ENCODE data around the gene CHM. TPM values are rescaled to one million over a fixed set of nuclear protein-coding genes. Genes with fewer than 3 reads are reported as not detected.
"Not testable (repeated sequence)": the region's sequence is repeated elsewhere in the genome, so short reads cannot be mapped to it uniquely, and the experiment has no call there.

The CHM gene
- total RNA-seq, 1 donor from 2014 or later: 33.8 TPM

DNA sequence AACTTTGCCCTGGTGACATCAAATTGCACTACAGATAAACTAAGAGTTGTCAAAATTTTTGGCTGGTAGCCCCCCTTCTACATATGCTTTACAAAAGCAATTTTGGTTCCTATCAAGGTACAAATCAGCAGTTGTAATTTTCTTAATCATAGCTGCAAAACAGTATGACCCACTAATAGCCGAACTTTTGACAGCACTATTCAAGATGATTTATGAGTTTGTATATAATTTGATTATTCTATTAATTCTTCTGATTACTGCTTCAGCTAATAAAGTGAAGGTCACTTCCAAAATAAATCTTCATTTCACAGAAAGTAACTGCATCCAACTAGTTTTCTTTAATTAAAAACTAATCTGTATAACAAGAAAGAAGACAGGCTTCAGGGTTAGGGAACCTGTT, 119.6 kb downstream of the CHM start:
- H3K27ac Mint-ChIP-seq (ENCODE audit: unreplicated experiment): no peak overlapping the region
- H3K9me3 Mint-ChIP-seq: no peaks in the 10 kb centered on the region
- H3K4me1 Mint-ChIP-seq: peaks cover 4% of the 10 kb centered on the region
- H3K4me3 Mint-ChIP-seq: no peak overlapping the region
- H3K36me3 Mint-ChIP-seq (ENCODE audit: low read depth): peaks cover 10% of the 10 kb centered on the region
- no peak for DNase-seq (ENCODE audit: low read depth, low spot score)
- H3K27me3 Mint-ChIP-seq (ENCODE audit: low read depth): no peaks in the 10 kb centered on the region
- TF ChIP-seq, protein P1, sequence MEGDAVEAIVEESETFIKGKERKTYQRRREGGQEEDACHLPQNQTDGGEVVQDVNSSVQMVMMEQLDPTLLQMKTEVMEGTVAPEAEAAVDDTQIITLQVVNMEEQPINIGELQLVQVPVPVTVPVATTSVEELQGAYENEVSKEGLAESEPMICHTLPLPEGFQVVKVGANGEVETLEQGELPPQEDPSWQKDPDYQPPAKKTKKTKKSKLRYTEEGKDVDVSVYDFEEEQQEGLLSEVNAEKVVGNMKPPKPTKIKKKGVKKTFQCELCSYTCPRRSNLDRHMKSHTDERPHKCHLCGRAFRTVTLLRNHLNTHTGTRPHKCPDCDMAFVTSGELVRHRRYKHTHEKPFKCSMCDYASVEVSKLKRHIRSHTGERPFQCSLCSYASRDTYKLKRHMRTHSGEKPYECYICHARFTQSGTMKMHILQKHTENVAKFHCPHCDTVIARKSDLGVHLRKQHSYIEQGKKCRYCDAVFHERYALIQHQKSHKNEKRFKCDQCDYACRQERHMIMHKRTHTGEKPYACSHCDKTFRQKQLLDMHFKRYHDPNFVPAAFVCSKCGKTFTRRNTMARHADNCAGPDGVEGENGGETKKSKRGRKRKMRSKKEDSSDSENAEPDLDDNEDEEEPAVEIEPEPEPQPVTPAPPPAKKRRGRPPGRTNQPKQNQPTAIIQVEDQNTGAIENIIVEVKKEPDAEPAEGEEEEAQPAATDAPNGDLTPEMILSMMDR (conservative IDR thresholded peaks at IDR 0.05): no peak

DNA sequence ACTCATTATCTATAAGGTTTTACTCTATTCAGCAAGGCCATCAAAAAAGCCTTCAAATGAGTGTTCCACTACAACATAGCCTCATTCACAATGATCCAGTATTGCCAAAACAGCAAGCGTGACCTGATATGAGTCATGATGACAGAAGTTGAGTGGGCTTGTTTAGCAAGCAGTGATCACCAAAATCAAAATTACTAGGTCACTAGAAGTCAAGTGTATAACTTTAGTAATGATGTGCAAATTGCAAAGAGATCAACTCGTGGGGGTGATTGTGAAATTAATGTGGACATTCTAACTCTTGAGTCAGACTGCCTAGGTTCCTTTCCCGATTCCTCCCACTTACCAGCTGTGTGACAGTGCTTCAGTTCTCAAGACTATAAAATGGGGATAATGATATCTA, 124.5 kb downstream of the CHM start:
- H3K27ac Mint-ChIP-seq (ENCODE audit: unreplicated experiment): no peak overlapping the region
- TF ChIP-seq, protein P1 (conservative IDR thresholded peaks at IDR 0.05): no peak
- H3K36me3 Mint-ChIP-seq (ENCODE audit: low read depth): peaks cover 24% of the 10 kb centered on the region
- no peak overlapping the region for H3K4me3 Mint-ChIP-seq
- no peaks in the 10 kb centered on the region for H3K27me3 Mint-ChIP-seq (ENCODE audit: low read depth)
- peaks cover 8% of the 10 kb centered on the region for H3K9me3 Mint-ChIP-seq
- DNase-seq (ENCODE audit: low read depth, low spot score): no peak
- H3K4me1 Mint-ChIP-seq: no peaks in the 10 kb centered on the region

DNA sequence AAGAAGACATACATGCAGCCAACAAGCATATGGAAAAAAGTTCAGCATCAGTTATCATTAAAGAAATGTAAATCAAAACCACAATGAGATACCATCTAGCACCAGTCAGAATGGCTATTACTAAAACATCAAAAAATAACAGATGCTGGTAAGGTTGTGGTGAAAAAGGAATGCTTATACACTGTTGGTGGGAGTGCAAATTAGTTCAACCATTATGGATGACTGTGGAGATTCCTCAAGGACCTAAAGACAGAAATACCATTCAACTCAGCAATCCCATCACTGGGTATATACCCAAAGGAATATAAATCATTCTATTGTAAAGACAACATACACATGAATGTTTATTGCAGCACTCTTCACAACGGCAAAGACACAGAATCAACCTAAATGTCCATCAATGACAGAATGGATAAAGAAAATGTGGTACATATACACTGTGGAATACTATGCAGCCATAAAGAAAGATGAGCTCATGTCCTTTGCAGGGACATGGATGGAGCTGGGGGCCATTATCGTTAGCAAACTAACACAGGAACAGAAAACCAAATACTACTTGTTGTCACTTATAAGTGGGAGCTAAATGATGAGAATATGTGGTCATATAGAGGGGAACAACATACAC, 130.6 kb downstream of the CHM start:
- not testable (repeated sequence) for H3K27me3 Mint-ChIP-seq (ENCODE audit: low read depth); H3K4me1 Mint-ChIP-seq; H3K27ac Mint-ChIP-seq (ENCODE audit: unreplicated experiment); DNase-seq (ENCODE audit: low read depth, low spot score); H3K4me3 Mint-ChIP-seq
- peaks cover 14% of the 10 kb centered on the region for H3K9me3 Mint-ChIP-seq
- H3K36me3 Mint-ChIP-seq (ENCODE audit: low read depth): peaks cover 47% of the 10 kb centered on the region

DNA sequence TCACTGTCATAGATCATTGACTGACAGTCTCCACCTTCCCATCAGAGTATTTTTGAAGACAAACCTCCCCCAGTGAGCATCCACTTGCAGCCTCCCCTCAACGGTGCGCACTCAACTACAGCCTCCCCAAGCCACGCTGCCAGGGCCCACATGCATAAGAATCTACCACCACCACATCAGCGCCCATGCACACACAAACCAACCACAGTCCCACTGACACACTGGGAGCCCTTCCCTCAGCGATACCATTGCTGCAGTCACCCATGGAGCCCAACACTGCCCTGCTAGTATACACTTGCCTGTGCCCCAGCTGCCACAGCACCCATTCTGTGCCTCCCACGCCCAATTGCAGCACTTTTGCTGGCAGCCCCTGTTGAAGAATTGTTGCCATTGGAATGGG, 132.9 kb downstream of the CHM start:
- Mint-ChIP-seq H3K9me3 (peaks cover 12% of the 10 kb centered on the region), H3K4me1 (no peaks in the 10 kb centered on the region), H3K36me3 (ENCODE audit: low read depth) (peaks cover 44% of the 10 kb centered on the region), H3K4me3 (no peak overlapping the region), H3K27ac (ENCODE audit: unreplicated experiment) (no peak overlapping the region), H3K27me3 (ENCODE audit: low read depth) (no peaks in the 10 kb centered on the region)
- DNase-seq (ENCODE audit: low read depth, low spot score): no peak
- TF ChIP-seq, protein P1 (conservative IDR thresholded peaks at IDR 0.05): no peak

DNA sequence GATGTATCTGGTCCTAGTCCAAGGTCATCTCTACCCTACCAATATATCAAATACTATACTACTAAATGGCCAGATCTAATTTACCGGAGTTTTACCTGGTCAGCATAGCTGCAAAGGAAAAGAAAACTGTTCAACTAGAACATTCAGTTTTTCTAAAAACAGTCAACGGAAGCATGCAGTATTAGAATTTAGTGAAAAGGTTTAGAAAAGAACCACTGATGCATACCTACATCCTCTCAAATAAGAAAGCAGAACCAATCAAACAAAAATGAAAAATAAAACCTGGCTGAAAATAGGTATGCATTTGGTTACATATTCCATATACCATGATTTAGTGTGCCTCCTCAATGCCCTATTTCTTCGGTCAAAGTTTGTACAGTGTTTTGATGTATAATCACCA, 140.0 kb downstream of the CHM start:
- DNase-seq (ENCODE audit: low read depth, low spot score): no peak
- no peak overlapping the region for H3K27ac Mint-ChIP-seq (ENCODE audit: unreplicated experiment)
- peaks cover 14% of the 10 kb centered on the region for H3K4me1 Mint-ChIP-seq
- H3K36me3 Mint-ChIP-seq (ENCODE audit: low read depth): peaks cover 5% of the 10 kb centered on the region
- no peaks in the 10 kb centered on the region for H3K27me3 Mint-ChIP-seq (ENCODE audit: low read depth)
- H3K9me3 Mint-ChIP-seq: no peaks in the 10 kb centered on the region
- H3K4me3 Mint-ChIP-seq: no peak overlapping the region
- TF ChIP-seq, protein P1 (conservative IDR thresholded peaks at IDR 0.05): no peak

DNA sequence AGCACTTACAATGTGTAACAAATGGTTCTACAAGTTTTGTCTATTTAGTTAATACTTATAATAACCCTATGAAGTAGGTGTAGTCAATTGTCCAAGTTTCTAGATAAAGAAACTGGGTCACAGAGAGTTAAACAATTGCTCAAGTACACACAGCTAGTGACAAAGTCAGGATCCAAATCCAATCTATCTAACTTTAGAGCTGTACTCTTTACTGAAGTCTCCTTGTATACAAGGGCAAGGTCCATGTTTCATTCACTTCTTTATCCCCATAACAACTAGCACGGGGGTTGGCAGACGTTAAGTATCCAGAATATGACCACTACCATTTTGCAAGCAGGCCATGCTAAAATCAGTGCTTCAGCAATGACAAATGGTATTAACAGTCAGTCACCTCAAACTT, 141.0 kb downstream of the CHM start:
- H3K4me1 Mint-ChIP-seq: peaks cover 14% of the 10 kb centered on the region
- no peak for DNase-seq (ENCODE audit: low read depth, low spot score)
- no peak overlapping the region for H3K27ac Mint-ChIP-seq (ENCODE audit: unreplicated experiment)
- TF ChIP-seq, protein P1 (conservative IDR thresholded peaks at IDR 0.05): no peak
- H3K9me3 Mint-ChIP-seq: no peaks in the 10 kb centered on the region
- H3K36me3 Mint-ChIP-seq (ENCODE audit: low read depth): peaks cover 3% of the 10 kb centered on the region
- H3K27me3 Mint-ChIP-seq (ENCODE audit: low read depth): no peaks in the 10 kb centered on the region
- H3K4me3 Mint-ChIP-seq: no peak overlapping the region
